ENCODE measurements around the gene ELP6.
"Not testable (repeated sequence)": the region's sequence is repeated elsewhere in the genome, so short reads cannot be mapped to it uniquely, and the experiment has no call there.

Gene ELP6

GRCh38 chr3:47512416-47513124, 942 bp downstream of the ELP6 start:
- peak; percentile 7 for DNase-seq (ENCODE audit: low spot score)

DNA sequence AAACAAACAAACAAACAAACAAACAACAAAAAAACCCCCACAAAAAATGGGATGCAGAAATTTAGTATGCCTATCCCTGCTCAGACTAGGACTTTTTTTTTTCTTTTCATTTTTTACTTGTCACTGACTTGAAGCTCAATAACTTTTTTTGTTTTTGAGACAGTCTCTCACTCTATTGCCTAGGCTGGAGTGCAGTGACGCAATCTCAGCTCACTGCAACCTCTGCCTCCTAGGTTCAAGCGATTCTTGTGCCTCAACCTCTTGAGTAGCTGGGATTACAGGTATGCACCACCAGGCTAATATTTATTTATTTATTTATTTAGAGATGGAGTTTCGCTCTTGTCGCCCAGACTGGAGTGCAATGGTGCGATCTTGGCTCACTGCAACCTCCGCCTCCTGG, 8.2 kb downstream of the ELP6 start:
- not testable (repeated sequence) for DNase-seq (ENCODE audit: low spot score)

GRCh38 chr3:47504113-47504512, 9.4 kb downstream of the ELP6 start:
- DNase-seq (ENCODE audit: low spot score) = no peak

DNA sequence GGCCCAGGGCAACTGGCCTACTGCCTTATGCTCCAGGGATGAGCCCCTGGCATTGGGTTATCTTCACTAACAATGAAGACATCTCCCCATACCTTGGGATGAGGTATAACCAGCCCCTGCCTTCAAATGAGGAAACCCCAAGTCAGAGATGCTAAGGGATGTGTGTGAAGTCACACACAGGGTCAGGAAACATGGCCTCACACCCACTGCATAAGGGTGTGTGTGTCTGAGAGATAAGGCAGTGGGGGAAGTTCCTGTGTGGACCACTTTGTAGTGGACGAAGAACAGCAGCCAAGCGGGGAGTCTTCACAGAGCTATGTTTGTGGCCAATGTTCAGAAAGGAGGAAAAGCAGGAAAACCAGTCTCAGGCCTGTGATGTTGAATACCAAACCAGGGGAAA, 10.5 kb downstream of the ELP6 start:
- no peak for DNase-seq (ENCODE audit: low spot score)

- no peak for DNase-seq (ENCODE audit: low spot score)
Observed at GRCh38 chr3:47496892-47497291, 16.6 kb downstream of the ELP6 start.

DNA sequence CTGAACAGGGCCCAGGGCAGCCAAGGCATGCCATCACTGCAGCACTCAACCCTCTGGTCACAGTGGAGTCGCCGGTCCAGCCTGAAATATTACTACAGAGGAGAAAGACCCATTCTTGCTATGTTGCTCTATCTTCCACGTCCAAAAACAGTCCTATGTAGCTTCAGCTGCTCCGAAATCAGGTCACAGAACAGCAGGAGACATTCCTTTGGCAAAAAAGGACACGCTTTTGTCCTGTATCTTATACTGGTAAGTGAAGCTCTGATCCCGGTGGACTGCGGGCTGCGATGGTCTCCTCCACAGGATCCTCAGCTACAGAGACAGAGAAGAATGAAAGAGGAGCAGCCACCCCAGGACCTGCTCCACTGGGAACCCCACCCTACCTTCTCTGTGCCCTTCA, 17.6 kb downstream of the ELP6 start:
- no peak for DNase-seq (ENCODE audit: low spot score)

DNA sequence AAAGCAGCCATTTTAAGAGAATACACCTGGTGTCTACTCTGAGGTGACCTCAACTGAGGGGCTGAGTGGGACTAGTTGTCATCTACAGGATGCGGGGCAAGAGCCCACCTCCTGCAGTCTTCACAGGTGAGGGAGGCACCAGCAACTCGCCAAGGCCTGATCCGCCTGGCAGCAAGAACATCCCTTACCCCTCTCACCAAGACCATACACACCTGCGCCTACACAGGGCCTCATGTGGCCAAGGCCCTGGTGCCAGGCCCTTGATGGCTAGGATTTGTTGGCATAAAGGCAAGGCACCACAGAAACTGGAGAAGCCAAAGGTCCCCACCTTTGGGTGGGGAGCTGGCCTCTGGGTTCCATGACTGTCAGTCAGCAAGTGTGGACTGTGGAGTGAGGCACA, 18.4 kb downstream of the ELP6 start:
- DNase-seq (ENCODE audit: low spot score) = no peak

DNA sequence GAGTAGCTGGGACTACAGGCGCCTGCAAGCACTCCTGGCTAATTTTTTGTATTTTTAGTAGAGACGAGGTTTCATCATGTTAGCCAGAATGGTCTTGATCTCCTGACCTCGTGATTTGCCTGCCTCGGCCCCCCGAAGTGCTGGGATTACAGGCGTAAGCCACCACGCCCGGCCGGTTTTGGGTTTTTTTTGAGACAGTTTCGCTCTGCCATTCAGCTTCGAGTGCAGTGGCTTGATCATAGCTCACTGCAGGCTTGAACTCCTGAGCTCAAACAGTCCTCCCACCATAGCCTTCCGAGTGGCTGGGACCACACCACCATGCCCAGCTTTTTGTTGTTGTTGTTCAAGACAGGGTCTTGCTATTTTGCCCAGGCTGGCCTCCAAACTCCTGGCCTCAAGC, 21.7 kb downstream of the ELP6 start:
- DNase-seq (ENCODE audit: low spot score) = no peak

- no peak for DNase-seq (ENCODE audit: low spot score)
Observed at GRCh38 chr3:47491186-47491585, 22.3 kb downstream of the ELP6 start.

- DNase-seq (ENCODE audit: low spot score) = no peak
Observed at GRCh38 chr3:47487265-47487664, 26.2 kb downstream of the ELP6 start.

GRCh38 chr3:47485812-47486211, 27.7 kb downstream of the ELP6 start:
- no peak for DNase-seq (ENCODE audit: low spot score)

- DNase-seq (ENCODE audit: low spot score) = no peak
Observed at GRCh38 chr3:47482366-47482765, 31.1 kb downstream of the ELP6 start.

- DNase-seq (ENCODE audit: low spot score) = not testable (repeated sequence)
Observed at GRCh38 chr3:47481763-47482162, 31.7 kb downstream of the ELP6 start.

- DNase-seq (ENCODE audit: low spot score) = not testable (repeated sequence)
Observed at GRCh38 chr3:47480267-47480666, 33.2 kb downstream of the ELP6 start.

DNA sequence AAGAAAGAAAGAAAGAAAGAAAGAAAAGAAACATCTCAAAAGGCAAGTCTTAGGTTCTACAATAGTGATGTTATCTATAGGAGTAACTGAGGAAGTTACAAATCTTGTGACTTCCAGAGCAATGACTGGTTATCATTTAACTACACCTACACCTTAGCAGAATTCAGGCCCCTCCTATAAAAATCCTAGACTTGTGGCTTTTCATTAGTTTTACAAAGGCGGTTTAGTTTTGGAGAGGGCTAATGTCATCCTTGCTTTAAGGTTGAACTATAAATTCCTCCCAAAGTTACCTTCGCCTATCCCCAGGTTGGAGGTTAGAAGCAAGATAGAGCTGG, 33.7 kb downstream of the ELP6 start:
- no peak for DNase-seq (ENCODE audit: low spot score)

DNA sequence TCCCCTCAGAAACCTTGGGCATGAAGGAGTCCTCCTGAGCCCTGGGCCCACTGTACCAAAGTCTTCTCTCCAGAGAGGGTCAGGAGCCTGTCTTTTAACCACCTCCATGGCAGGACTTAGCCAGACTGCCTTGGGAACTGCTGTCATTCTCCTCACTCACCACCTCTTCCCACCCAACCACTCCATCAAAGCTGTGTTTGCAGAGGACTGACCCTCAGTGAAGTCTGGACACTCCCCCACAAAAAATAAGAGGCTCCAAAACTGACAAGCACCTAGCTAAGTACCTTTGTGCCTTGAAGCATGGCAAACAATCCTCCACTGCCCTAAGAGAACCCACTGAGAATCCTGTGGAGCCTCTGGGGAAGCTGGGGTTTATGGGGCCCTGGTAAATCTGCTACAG, 35.5 kb downstream of the ELP6 start:
- no peak for DNase-seq (ENCODE audit: low spot score)

GRCh38 chr3:47476644-47477199, 36.8 kb downstream of the ELP6 start:
- DNase-seq (ENCODE audit: low spot score) = no peak

- no peak for DNase-seq (ENCODE audit: low spot score)
Observed at GRCh38 chr3:47476330-47476626, 37.2 kb downstream of the ELP6 start.

- peak; percentile 92 for DNase-seq (ENCODE audit: low spot score)
Observed at GRCh38 chr3:47475570-47476329, 37.8 kb downstream of the ELP6 start, which contains the start of gene SCAP. Gene SCAP, minus strand, starts transcription at chr3:47475941. Its CDS starts 32,948 bp downstream, at chr3:47442993.

DNA sequence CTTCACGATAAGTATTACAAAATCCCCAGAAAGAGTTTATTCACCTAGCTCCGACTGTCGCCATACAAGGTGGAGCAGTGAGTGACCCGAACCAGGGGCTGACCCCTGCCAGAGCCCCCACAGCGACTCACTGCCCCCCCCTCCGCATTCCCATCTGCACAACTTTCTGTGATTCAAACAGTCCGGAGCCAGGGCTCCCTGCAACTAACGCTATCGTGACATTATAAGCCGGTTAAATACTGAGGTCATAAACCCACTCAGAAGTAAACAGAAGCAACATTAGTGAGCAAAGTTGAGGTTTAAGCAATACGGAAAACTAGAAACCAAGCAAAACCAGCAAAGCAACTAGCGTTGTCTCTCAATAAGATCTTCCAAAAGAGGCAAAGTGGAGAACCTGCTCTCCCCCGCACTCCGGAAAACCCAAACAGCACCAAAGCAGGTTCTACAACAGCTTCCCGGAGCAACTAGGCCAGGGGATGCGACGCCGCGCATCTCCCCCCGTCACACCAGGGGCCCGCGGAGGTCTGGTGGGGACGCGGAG, 38.4 kb downstream of the ELP6 start:
- peak; percentile 14 for DNase-seq (ENCODE audit: low spot score)

GRCh38 chr3:47473391-47473790, 40.1 kb downstream of the ELP6 start:
- DNase-seq (ENCODE audit: low spot score) = no peak

DNA sequence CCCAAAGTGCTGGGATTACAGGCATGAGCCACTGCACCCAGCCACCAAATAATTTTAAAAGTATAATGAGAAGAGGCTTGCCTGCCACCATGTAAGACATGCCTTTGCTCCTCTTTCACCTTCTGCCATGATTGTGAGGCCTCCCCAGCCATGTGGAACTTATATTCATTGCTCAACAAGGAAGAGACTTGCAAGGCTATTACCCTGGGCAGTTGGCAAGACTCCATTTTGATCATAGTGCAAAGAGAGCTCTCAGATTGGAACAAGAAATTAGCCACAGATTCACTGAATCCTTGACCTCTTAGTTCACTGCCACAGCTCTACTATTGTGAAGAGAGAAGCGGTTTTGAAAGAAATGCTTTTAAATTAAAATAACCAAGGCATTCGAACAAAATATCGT, 43.9 kb downstream of the ELP6 start:
- no peak for DNase-seq (ENCODE audit: low spot score)

- DNase-seq (ENCODE audit: low spot score) = not testable (repeated sequence)
Observed at GRCh38 chr3:47468315-47468714, 45.2 kb downstream of the ELP6 start.

All from LoVo (cell line).